LHCN-M2 (cell line): ENCODE measurements around the gene AFG1L. TPM values are rescaled to one million over a fixed set of nuclear protein-coding genes. Genes with fewer than 3 reads are reported as not detected.

Source experiments
- DNase-seq: peaks from one replicate; pipeline ENCODE4 v3.0.0-alpha.2; 2012; ENCODE audit warnings: low read depth
- total RNA-seq: library from RNA; depleted of rRNA; stranded (reverse); fragments of >200 nt; gene quantifications from 2 replicates; pipeline ENCODE4 v1.2.3, GENCODE V29; 2014; rRNA removed

Gene AFG1L
- total RNA-seq, 1 experiment from 2014 or later: 6.6 TPM

DNA sequence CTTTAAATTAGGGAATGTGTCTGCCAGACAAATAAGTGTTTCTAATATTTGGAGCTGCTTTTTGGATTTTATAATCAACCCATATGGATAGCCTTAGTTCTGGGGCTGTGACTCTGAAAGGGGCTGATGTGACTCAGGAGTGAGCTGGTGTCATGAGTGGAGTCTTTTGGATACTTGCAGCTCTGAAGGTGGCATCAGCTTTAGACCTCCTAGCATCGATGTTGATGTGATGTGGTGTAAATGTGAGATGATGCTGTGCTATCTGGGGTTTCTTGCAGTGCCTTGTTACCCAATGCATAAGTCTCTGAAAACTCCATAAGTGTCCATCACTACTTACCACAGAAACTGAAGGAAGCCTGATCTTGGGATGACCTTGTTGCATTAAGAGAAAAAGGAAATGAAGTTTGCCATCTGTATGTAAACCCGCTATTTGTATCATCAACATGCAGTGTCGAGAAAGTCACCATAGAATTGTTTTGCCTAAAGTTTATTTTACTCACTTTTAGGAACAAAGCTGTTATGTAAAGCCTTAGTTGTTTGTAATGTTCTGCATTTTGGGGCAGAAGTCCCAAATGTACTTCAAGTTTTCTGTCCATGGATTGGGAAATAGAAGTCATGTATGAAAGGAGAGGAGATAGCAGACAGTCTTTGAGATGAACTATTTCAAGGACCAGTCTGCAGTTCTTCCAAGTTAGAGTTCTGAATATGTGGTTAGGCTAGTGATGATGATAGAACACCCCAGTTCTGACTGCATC is 273.9 kb downstream of the AFG1L start:
- no peak for DNase-seq

DNA sequence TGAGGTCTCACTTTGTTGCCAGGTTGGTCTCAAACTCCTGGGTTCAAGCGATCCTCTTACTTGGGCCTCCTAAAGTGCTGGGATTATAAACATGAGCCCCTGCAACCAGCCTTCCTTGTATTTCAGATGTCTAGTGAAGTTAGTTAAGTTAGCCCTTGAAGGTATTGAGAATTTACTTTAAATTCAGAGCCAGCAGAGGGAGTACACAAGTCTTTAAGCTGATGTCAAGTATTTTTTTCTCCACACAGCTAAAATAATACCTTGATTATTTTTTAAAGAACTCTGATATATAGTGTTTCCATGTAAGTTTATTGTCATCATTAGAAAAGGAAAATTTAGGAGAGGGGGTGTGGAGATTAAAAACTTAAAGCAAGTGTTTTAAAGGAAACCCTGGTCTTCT is 275.7 kb downstream of the AFG1L start:
- no peak for DNase-seq

DNA sequence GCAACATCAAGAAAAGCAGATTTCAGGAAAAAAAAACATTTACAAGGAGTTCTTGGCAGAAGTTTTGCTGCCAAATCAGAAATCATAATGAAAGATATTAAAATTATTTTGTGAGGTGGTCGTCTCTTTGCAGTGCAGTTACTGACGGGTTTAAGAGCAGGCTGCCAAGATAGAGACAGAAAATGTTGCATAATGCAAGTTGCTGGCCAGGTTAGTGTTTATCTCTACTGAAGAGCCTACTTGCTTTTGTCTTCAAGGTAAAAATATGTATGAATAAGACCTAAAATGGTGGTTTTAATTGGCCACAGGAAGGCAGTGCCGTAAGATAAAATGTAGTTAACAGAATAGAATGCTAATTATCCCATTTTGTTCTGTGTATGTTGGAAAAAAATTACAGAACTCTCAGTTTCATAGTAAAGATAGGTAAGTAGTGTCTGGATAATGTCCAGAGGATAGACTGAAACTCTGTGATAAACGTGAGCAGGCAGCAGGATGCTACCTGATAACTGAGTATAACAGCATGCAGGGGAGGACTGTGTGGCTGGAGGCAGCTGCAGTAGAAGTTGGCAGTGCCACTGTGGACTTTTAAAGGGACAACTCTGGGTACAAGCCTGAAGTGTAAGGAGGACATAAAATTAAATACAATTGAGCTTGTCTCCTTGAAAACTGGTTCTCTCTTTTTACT is 279.7 kb downstream of the AFG1L start:
- no peak for DNase-seq

Other genes with a start within 250 kb of the AFG1L start
- gene OSTM1, start 220.3 kb upstream of the AFG1L start, total RNA-seq: 57.8 and 121 TPM in 2 replicates
- not detected in 2 replicates for gene NR2E1, start 129.0 kb upstream of the AFG1L start, total RNA-seq
- 159 and 163 TPM in 2 replicates for gene SNX3, start 34.0 kb upstream of the AFG1L start, total RNA-seq